M059J (cell line): ENCODE data around the gene KIF11. TPM values are rescaled to one million over a fixed set of nuclear protein-coding genes. Genes with fewer than 3 reads are reported as not detected.
A peak's percentile ranks its signal among the peaks of the same experiment; 100 is the strongest.

Experiments used
- DNase-seq: peaks from one replicate; pipeline ENCODE4 v3.0.0-alpha.2; 2012; ENCODE audit warnings: low read depth
- total RNA-seq: library from RNA; depleted of rRNA; stranded (reverse); fragments of >200 nt; shearing (Covaris generic); gene quantifications from 2 replicates; pipeline ENCODE4 v1.2.3, GENCODE V29; 2014; rRNA removed

The KIF11 gene
- total RNA-seq, 1 experiment from 2014 or later: 56.1 TPM

- DNase-seq: peak; percentile 57
Observed at GRCh38 chr10:92702301-92702916, 109.5 kb downstream of the KIF11 start.

Other genes starting within 250 kb of the KIF11 start
- 18.3 and 28.3 TPM in 2 replicates for gene IDE, start 19.0 kb upstream of the KIF11 start, total RNA-seq
- gene HHEX, start 96.8 kb downstream of the KIF11 start, total RNA-seq: 0.05 TPM in 1 of 2 replicates, not detected in the other